Esophagus muscularis mucosa (tissue), 3 donors: ENCODE data around the gene ADAMTS17.

Experiments used
- POLR2A ChIP-seq: fragments of 450-650 bp; IDR thresholded peaks from one replicate; pipeline ENCODE4 v1.6.1; 2017; ENCODE audit warnings: antibody characterized with exemption, moderate library complexity, mild to moderate bottlenecking, low read depth
- TF ChIP-seq, protein P1 (sequence below), 3 experiments: fragments of 200-600 bp in 2 of 3; fragments of 450-650 bp in 1 of 3; sonication (generic) in 2 of 3; IDR thresholded peaks; one replicate each; pipeline ENCODE4 v1.5.1; 2017 to 2019; ENCODE audit warnings: antibody characterized with exemption in 3 of 3, mild to moderate bottlenecking in 2 of 3, moderate library complexity in 1 of 3

DNA sequence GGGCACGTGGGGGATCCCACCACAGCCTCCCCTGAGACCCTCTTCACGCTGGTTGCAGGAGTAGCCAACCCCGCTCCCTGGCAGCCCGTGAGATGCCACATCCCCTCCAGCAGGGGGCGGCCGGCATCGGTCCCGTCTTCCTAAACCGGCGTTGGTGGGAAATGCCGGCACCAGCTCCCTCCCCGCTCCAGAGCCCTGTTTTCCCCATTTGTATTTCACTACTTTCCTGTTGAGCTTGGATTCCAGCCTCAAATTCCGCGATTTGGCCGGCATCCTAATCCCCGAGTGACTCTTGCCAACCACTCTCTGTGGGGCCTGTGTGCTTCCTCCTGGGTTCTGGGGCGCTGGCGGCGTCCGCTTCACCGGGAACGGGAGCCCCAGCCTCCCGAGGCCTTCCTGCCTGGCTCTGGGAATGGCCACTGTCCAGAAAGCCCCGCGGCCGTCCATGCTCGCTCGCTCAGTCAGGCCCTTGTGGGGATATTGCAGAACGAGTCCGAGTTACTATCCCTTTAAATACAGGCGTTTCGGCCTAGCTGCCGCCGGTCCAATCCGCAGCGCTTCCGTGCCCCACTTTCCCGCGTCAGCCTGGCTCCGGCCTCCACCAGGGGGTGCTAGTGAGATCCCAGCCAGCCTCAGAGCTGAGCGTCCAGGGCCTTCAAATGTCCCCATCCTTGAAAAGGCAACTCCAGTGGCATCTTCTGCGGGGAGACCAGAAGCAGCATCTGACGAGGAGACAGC is 8.1 kb upstream of the ADAMTS17 start:
- TF ChIP-seq, protein P1, sequence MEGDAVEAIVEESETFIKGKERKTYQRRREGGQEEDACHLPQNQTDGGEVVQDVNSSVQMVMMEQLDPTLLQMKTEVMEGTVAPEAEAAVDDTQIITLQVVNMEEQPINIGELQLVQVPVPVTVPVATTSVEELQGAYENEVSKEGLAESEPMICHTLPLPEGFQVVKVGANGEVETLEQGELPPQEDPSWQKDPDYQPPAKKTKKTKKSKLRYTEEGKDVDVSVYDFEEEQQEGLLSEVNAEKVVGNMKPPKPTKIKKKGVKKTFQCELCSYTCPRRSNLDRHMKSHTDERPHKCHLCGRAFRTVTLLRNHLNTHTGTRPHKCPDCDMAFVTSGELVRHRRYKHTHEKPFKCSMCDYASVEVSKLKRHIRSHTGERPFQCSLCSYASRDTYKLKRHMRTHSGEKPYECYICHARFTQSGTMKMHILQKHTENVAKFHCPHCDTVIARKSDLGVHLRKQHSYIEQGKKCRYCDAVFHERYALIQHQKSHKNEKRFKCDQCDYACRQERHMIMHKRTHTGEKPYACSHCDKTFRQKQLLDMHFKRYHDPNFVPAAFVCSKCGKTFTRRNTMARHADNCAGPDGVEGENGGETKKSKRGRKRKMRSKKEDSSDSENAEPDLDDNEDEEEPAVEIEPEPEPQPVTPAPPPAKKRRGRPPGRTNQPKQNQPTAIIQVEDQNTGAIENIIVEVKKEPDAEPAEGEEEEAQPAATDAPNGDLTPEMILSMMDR (IDR thresholded peaks at IDR 0.05): peak; percentile 74 to 92 (median 80)
- TF ChIP-seq POLR2A: peak; percentile 15
